AG04449 (cell line): Measurements from ENCODE around the gene GPX3.

Experiments used
- CTCF ChIA-PET: fragments of 350-600 bp; formaldehyde crosslinking; extraction: SDS; loops from one replicate; lab custom pipeline; 2021; ENCODE audit warnings: antibody characterized with exemption; lab: Yijun Ruan, JAX
- POLR2A ChIA-PET: fragments of 400-600, 350-600 bp; formaldehyde crosslinking; extraction: SDS; loops from one replicate; lab custom pipeline; 2020; ENCODE audit warnings: antibody characterized with exemption, inconsistent platforms; lab: Yijun Ruan, JAX
- DNase-seq: peaks from one replicate; pipeline ENCODE4 v3.0.0-alpha.2; 2010; ENCODE audit warnings: low read depth, low spot score
- H3K4me3 ChIP-seq: 2 replicates; pipeline ENCODE4 v1.5.1; 2011; ENCODE audit warnings: low read depth, mild to moderate bottlenecking, control low read depth, low read length
- CTCF ChIP-seq: IDR thresholded peaks from one replicate; pipeline ENCODE4 v1.5.1; 2011; ENCODE audit warnings: mild to moderate bottlenecking, moderate library complexity, low read length, control low read depth, inconsistent platforms; ENCODE audit not compliant: insufficient read depth; ENCODE audit errors: missing control alignments

GPX3 gene

DNA sequence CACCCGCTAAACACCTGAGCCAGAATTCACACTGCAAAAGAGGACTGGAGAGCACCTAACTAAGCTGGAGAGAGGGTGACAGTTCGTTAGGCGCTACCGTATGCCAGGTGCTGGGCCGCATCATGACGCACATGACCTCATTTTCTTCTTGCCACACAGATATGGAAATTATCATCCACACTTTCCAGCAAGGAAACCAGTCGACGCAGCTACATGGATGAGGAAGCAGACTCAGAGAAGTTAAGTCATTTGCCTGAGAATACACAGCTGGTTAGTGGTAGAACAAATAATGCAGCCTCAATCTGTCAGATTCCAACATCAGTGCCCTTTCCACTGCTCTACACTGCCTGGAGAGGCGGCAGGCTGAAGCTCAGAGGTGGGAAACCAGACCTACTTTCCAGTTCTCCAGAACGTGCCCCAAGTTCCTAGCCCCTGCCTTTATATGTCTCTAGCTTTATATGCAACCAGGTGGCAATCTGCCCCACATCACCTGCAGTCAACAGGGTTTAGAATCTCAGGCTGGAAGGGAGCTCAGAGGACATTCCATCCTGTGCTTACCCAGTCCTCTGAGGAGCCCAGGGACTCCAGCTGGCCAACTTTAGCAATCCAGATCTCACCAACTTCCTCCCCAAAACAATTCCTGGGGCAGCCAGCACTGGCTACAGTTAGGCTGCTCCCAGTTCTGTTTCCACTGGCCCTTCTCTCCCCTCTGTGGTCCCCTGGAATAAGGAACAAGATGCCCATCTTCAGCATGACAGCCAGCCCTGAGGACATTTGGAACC is 51.6 kb downstream of the GPX3 start:
- ChIA-PET CTCF (interaction anchor here (0.8 to 27.5 kb wide), 6 partner anchors 9 to 92 kb away, joined by 3 to 1128 read pairs (median 6); no protein-coding TSS in a partner anchor), POLR2A (interaction anchor here (0.7 to 1.5 kb wide), 4 partner anchors 9 to 22 kb away, joined by 3 to 6 read pairs (median 3); no protein-coding TSS in a partner anchor)
- no peak for TF ChIP-seq CTCF
- no peak overlapping the region for H3K4me3 ChIP-seq
- DNase-seq = no peak

DNA sequence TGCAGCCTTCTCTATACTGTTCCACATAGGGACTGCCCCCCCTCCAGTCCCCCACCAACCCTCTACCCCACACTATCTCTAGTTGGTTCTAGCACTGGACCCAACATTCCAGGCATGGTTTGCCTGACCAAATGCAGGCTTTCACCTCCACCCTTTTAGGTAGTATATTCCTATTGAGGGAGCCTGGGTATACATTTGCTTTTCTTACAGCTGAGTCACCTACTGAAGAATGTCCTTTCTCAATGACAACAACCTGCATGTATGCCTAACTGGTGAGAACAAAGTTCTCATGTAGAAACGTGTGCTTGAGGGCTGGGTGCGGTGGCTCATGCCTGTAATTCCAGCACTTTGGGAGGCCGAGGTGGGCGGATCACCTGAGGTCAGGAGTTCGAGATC is 52.2 kb downstream of the GPX3 start:
- TF ChIP-seq CTCF = no peak
- POLR2A ChIA-PET = interaction anchor here (1.0 to 1.5 kb wide), 3 partner anchors 10 to 21 kb away, joined by 3 to 6 read pairs (median 3); no protein-coding TSS in a partner anchor
- no peak overlapping the region for H3K4me3 ChIP-seq
- CTCF ChIA-PET = interaction anchor here (1.0 to 27.5 kb wide), 5 partner anchors 10 to 91 kb away, joined by 3 to 1128 read pairs (median 6); no protein-coding TSS in a partner anchor
- no peak for DNase-seq

DNA sequence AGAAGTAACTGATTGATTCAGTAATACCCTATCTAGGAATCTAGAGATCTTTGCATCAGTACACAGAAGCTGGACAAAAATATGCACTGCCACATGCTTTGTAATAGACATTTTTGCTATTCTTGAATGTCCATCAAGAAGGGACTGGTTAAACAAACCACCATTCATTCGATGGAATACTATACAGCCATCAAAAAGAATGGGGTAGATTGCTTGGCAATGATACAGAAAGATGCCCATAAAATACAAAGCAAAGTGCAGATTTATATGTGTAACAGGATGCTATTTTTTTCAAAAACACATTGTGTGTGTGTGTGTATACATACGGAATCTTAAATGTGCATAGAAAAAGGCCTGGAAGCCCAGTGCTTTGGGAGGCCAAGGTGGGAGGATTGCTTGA is 52.9 kb downstream of the GPX3 start:
- CTCF ChIA-PET = interaction anchor here (1.7 to 27.5 kb wide), 3 partner anchors 17 to 42 kb away, joined by 5 to 1128 read pairs (median 317); no protein-coding TSS in a partner anchor
- no peak for TF ChIP-seq CTCF
- no peak overlapping the region for H3K4me3 ChIP-seq
- POLR2A ChIA-PET = interaction anchor here (1.5 kb wide), 1 partner anchor 16 kb away, joined by 3 read pairs; no protein-coding TSS in a partner anchor
- no peak for DNase-seq

- POLR2A ChIA-PET = no interaction called here
- CTCF ChIA-PET = interaction anchor here (2.0 to 21.3 kb wide), 4 partner anchors 13 to 41 kb away, joined by 6 to 317 read pairs (median 10); no protein-coding TSS in a partner anchor
- no peak for TF ChIP-seq CTCF
- no peak overlapping the region for H3K4me3 ChIP-seq
- DNase-seq = no peak
Observed at GRCh38 chr5:151074557-151074956, 54.2 kb downstream of the GPX3 start.

DNA sequence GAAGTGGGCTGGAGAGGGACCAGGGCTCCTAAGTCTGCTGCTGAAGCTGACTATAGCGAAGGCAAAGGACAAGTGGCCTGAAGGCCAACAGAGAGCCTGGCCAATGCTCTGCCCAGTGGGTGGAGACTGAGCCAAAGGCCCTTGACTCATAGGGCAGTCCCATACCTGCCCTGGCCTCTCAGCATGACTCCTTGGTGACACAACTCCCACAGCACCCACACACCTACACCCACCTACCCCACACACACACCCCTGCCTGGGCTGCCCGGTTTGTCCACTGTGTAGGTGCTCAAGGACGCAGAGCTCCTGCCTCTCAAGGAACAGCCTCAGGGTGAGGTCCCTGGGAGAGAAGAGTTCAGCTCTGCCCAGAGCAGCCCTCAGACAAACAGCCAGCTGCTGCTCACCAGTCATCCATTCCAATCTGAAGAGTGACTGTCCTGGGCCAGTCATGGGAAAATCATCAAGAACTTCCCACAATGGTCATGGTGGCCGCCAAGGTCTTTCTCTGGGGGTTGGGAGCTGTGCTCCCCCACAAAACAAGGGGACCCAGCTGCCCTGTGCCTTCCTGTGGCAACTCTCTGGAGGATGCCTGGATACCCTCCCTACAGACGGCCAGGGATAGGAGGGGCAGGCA is 55.4 kb downstream of the GPX3 start:
- POLR2A ChIA-PET = interaction anchor here (1.0 kb wide), 1 partner anchor 12 kb away, joined by 3 read pairs; no protein-coding TSS in a partner anchor
- TF ChIP-seq CTCF = no peak
- no peak overlapping the region for H3K4me3 ChIP-seq
- CTCF ChIA-PET = interaction anchor here (2.0 to 21.3 kb wide), 4 partner anchors 14 to 40 kb away, joined by 6 to 317 read pairs (median 10); no protein-coding TSS in a partner anchor
- no peak for DNase-seq

- ChIA-PET CTCF (interaction anchor here (2.6 to 21.3 kb wide), 2 partner anchors 19 to 25 kb away, joined by 8 to 317 read pairs; no protein-coding TSS in a partner anchor), POLR2A (no interaction called here)
- no peak overlapping the region for H3K4me3 ChIP-seq
- TF ChIP-seq CTCF = no peak
- DNase-seq = no peak
Observed at GRCh38 chr5:151076616-151077015, 56.2 kb downstream of the GPX3 start.
